GM12875 (cell line): ENCODE data around the gene MGLL.

Source experiments
- H3K4me3 ChIP-seq: one replicate; pipeline ENCODE4 v1.5.1; 2011; ENCODE audit warnings: low read depth, low read length, control low read depth
- CTCF ChIP-seq: IDR thresholded peaks from 2 replicates; pipeline ENCODE4 v1.5.1; 2011; ENCODE audit warnings: low read depth, mild to moderate bottlenecking, control low read depth, inconsistent platforms, low read length, moderate library complexity, borderline replicate concordance; ENCODE audit not compliant: insufficient read depth

The MGLL gene

GRCh38 chr3:127719369-127719768 lies 102.9 kb downstream of the MGLL start:
- no peak overlapping the region for H3K4me3 ChIP-seq
- no peak for TF ChIP-seq CTCF

GRCh38 chr3:127718916-127719290 lies 103.4 kb downstream of the MGLL start:
- H3K4me3 ChIP-seq = no peak overlapping the region
- TF ChIP-seq CTCF = no peak

- no peak for TF ChIP-seq CTCF
- H3K4me3 ChIP-seq = no peak overlapping the region
Observed at GRCh38 chr3:127718245-127718915, 103.9 kb downstream of the MGLL start.

- TF ChIP-seq CTCF = no peak
- H3K4me3 ChIP-seq = no peak overlapping the region
Observed at GRCh38 chr3:127717357-127718244, 104.7 kb downstream of the MGLL start.

- TF ChIP-seq CTCF = no peak
- no peak overlapping the region for H3K4me3 ChIP-seq
Observed at GRCh38 chr3:127716384-127716783, 105.9 kb downstream of the MGLL start.

GRCh38 chr3:127715532-127715931 lies 106.8 kb downstream of the MGLL start:
- no peak for TF ChIP-seq CTCF

GRCh38 chr3:127714866-127715265 lies 107.4 kb downstream of the MGLL start:
- no peak overlapping the region for H3K4me3 ChIP-seq
- TF ChIP-seq CTCF = no peak

More at GRCh38 chr3:127715532-127715931, 106.8 kb downstream of the MGLL start:
- H3K4me3 ChIP-seq = no peak overlapping the region
